Measurements from ENCODE around the gene GUCY2D.

DNA sequence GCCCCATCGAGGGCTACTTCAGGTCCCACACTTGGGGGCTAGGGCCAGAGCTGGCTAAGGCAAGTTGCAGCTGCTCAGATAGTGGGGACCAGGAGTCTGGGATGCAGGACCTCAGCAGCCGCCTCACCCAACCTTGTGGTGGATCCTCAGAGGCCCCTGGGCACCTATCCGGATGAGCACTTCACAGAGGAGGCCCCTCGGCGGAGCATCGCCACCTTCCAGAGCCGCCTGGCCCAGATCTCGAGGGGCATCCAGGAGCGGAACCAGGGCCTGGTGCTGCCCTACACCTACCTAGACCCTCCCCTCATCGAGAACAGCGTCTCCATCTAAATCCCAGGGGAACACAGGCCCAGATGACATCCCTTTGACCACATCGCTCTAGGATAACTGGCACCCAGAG, 45.8 kb downstream of the GUCY2D start:
- TF ChIP-seq, protein P1, sequence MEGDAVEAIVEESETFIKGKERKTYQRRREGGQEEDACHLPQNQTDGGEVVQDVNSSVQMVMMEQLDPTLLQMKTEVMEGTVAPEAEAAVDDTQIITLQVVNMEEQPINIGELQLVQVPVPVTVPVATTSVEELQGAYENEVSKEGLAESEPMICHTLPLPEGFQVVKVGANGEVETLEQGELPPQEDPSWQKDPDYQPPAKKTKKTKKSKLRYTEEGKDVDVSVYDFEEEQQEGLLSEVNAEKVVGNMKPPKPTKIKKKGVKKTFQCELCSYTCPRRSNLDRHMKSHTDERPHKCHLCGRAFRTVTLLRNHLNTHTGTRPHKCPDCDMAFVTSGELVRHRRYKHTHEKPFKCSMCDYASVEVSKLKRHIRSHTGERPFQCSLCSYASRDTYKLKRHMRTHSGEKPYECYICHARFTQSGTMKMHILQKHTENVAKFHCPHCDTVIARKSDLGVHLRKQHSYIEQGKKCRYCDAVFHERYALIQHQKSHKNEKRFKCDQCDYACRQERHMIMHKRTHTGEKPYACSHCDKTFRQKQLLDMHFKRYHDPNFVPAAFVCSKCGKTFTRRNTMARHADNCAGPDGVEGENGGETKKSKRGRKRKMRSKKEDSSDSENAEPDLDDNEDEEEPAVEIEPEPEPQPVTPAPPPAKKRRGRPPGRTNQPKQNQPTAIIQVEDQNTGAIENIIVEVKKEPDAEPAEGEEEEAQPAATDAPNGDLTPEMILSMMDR (IDR thresholded peaks at IDR 0.05): no peak
- TF ChIP-seq POLR2A (IDR thresholded peaks at IDR 0.05): no peak
- TF ChIP-seq EP300 (IDR thresholded peaks at IDR 0.05): no peak
- no peak for TF ChIP-seq POLR2AphosphoS5 (IDR thresholded peaks at IDR 0.05)

Measured in stomach (tissue), 4 donors.